ENCODE results near the gene ABL1.

The ABL1 gene

GRCh38 chr9:130920233-130920632, 85.2 kb downstream of the ABL1 start:
- WGBS, result 96% methylated on average over 8 of the region's 8 CpGs
- H3K27ac ChIP-seq (ENCODE audit: low read depth, low read length), result no peak overlapping the region
- no peaks in the 10 kb centered on the region for H3K4me1 ChIP-seq (ENCODE audit: insufficient read depth, low read length)
- H3K9me3 ChIP-seq (ENCODE audit: insufficient read depth, low read depth, low read length), result no peaks in the 10 kb centered on the region
- H3K36me3 ChIP-seq (ENCODE audit: insufficient read depth, low read length), result no peaks in the 10 kb centered on the region
- no peak overlapping the region for H3K4me3 ChIP-seq (ENCODE audit: low read length)
- no peak overlapping the region for H3K9ac ChIP-seq (ENCODE audit: low read depth, low read length)
- H3K27me3 ChIP-seq (ENCODE audit: insufficient read depth, low read length), result no peaks in the 10 kb centered on the region

- H3K36me3 ChIP-seq (ENCODE audit: insufficient read depth, low read length), result no peaks in the 10 kb centered on the region
- H3K27ac ChIP-seq (ENCODE audit: low read depth, low read length), result no peak overlapping the region
- H3K9me3 ChIP-seq (ENCODE audit: insufficient read depth, low read depth, low read length), result no peaks in the 10 kb centered on the region
- no peaks in the 10 kb centered on the region for H3K27me3 ChIP-seq (ENCODE audit: insufficient read depth, low read length)
- no peak overlapping the region for H3K9ac ChIP-seq (ENCODE audit: low read depth, low read length)
- no peaks in the 10 kb centered on the region for H3K4me1 ChIP-seq (ENCODE audit: insufficient read depth, low read length)
- 90% methylated on average over 14 of the region's 14 CpGs for WGBS
- no peak overlapping the region for H3K4me3 ChIP-seq (ENCODE audit: low read length)
These were observed 85.8 kb downstream of the ABL1 start for GRCh38 chr9:130920762-130921299.

- Histone ChIP-seq H3K27me3 (ENCODE audit: insufficient read depth, low read length) (no peaks in the 10 kb centered on the region), H3K9ac (ENCODE audit: low read depth, low read length) (no peak overlapping the region), H3K4me1 (ENCODE audit: insufficient read depth, low read length) (no peaks in the 10 kb centered on the region), H3K4me3 (ENCODE audit: low read length) (no peak overlapping the region), H3K9me3 (ENCODE audit: insufficient read depth, low read depth, low read length) (no peaks in the 10 kb centered on the region), H3K36me3 (ENCODE audit: insufficient read depth, low read length) (no peaks in the 10 kb centered on the region), H3K27ac (ENCODE audit: low read depth, low read length) (no peak overlapping the region)
- 88% methylated on average over 29 of the region's 29 CpGs for WGBS
These were observed 86.4 kb downstream of the ABL1 start for GRCh38 chr9:130921300-130921988.

- no peak overlapping the region for H3K9ac ChIP-seq (ENCODE audit: low read depth, low read length)
- no peak overlapping the region for H3K4me3 ChIP-seq (ENCODE audit: low read length)
- H3K9me3 ChIP-seq (ENCODE audit: insufficient read depth, low read depth, low read length), result no peaks in the 10 kb centered on the region
- H3K36me3 ChIP-seq (ENCODE audit: insufficient read depth, low read length), result no peaks in the 10 kb centered on the region
- no peaks in the 10 kb centered on the region for H3K27me3 ChIP-seq (ENCODE audit: insufficient read depth, low read length)
- H3K4me1 ChIP-seq (ENCODE audit: insufficient read depth, low read length), result no peaks in the 10 kb centered on the region
- H3K27ac ChIP-seq (ENCODE audit: low read depth, low read length), result no peak overlapping the region
- 87% methylated on average over 30 of the region's 31 CpGs for WGBS
These were observed 87.2 kb downstream of the ABL1 start for GRCh38 chr9:130921989-130922892.

- H3K27ac ChIP-seq (ENCODE audit: low read depth, low read length), result no peak overlapping the region
- H3K4me1 ChIP-seq (ENCODE audit: insufficient read depth, low read length), result no peaks in the 10 kb centered on the region
- no peaks in the 10 kb centered on the region for H3K27me3 ChIP-seq (ENCODE audit: insufficient read depth, low read length)
- no peaks in the 10 kb centered on the region for H3K9me3 ChIP-seq (ENCODE audit: insufficient read depth, low read depth, low read length)
- no peaks in the 10 kb centered on the region for H3K36me3 ChIP-seq (ENCODE audit: insufficient read depth, low read length)
- H3K4me3 ChIP-seq (ENCODE audit: low read length), result no peak overlapping the region
- no peak overlapping the region for H3K9ac ChIP-seq (ENCODE audit: low read depth, low read length)
- 82% methylated on average over 16 of the region's 16 CpGs for WGBS
These were observed 88.0 kb downstream of the ABL1 start for GRCh38 chr9:130922893-130923610.

- Histone ChIP-seq H3K9me3 (ENCODE audit: insufficient read depth, low read depth, low read length) (no peaks in the 10 kb centered on the region), H3K27ac (ENCODE audit: low read depth, low read length) (no peak overlapping the region), H3K4me1 (ENCODE audit: insufficient read depth, low read length) (no peaks in the 10 kb centered on the region), H3K27me3 (ENCODE audit: insufficient read depth, low read length) (no peaks in the 10 kb centered on the region), H3K4me3 (ENCODE audit: low read length) (no peak overlapping the region), H3K9ac (ENCODE audit: low read depth, low read length) (no peak overlapping the region), H3K36me3 (ENCODE audit: insufficient read depth, low read length) (no peaks in the 10 kb centered on the region)
- WGBS, result 89% methylated on average over 42 of the region's 42 CpGs
These were observed 88.8 kb downstream of the ABL1 start for GRCh38 chr9:130923611-130924447.

GRCh38 chr9:130924448-130924788, 89.4 kb downstream of the ABL1 start:
- no peak overlapping the region for H3K27ac ChIP-seq (ENCODE audit: low read depth, low read length)
- H3K9me3 ChIP-seq (ENCODE audit: insufficient read depth, low read depth, low read length), result no peaks in the 10 kb centered on the region
- H3K36me3 ChIP-seq (ENCODE audit: insufficient read depth, low read length), result no peaks in the 10 kb centered on the region
- H3K4me3 ChIP-seq (ENCODE audit: low read length), result no peak overlapping the region
- 83% methylated on average over 10 of the region's 10 CpGs for WGBS
- no peak overlapping the region for H3K9ac ChIP-seq (ENCODE audit: low read depth, low read length)
- no peaks in the 10 kb centered on the region for H3K4me1 ChIP-seq (ENCODE audit: insufficient read depth, low read length)
- H3K27me3 ChIP-seq (ENCODE audit: insufficient read depth, low read length), result no peaks in the 10 kb centered on the region

GRCh38 chr9:130925050-130925678, 90.1 kb downstream of the ABL1 start:
- Histone ChIP-seq H3K4me1 (ENCODE audit: insufficient read depth, low read length) (no peaks in the 10 kb centered on the region), H3K4me3 (ENCODE audit: low read length) (no peak overlapping the region), H3K9ac (ENCODE audit: low read depth, low read length) (no peak overlapping the region), H3K9me3 (ENCODE audit: insufficient read depth, low read depth, low read length) (no peaks in the 10 kb centered on the region), H3K36me3 (ENCODE audit: insufficient read depth, low read length) (no peaks in the 10 kb centered on the region), H3K27me3 (ENCODE audit: insufficient read depth, low read length) (no peaks in the 10 kb centered on the region), H3K27ac (ENCODE audit: low read depth, low read length) (no peak overlapping the region)
- 94% methylated on average over 19 of the region's 19 CpGs for WGBS

- WGBS, result 92% methylated on average over 10 of the region's 10 CpGs
- Histone ChIP-seq H3K27ac (ENCODE audit: low read depth, low read length) (no peak overlapping the region), H3K4me3 (ENCODE audit: low read length) (no peak overlapping the region), H3K27me3 (ENCODE audit: insufficient read depth, low read length) (no peaks in the 10 kb centered on the region), H3K9me3 (ENCODE audit: insufficient read depth, low read depth, low read length) (no peaks in the 10 kb centered on the region), H3K9ac (ENCODE audit: low read depth, low read length) (no peak overlapping the region), H3K36me3 (ENCODE audit: insufficient read depth, low read length) (no peaks in the 10 kb centered on the region), H3K4me1 (ENCODE audit: insufficient read depth, low read length) (peaks cover 4% of the 10 kb centered on the region; the same call in 1 of the 2 replicates)
These were observed 92.3 kb downstream of the ABL1 start for GRCh38 chr9:130927338-130927737.
